ENCODE data around the gene WDR55.
"Not testable (repeated sequence)": the region's sequence is repeated elsewhere in the genome, so short reads cannot be mapped to it uniquely, and the experiment has no call there.

The WDR55 gene

GRCh38 chr5:140637371-140638100, 27.2 kb upstream of the WDR55 start:
- H3K4me3 ChIP-seq (ENCODE audit: low read depth, low read length): no peak overlapping the region
- no peak for DNase-seq (ENCODE audit: low read depth)
- no peak for TF ChIP-seq CTCF (conservative IDR thresholded peaks at IDR 0.05; ENCODE audit: low read depth, low read length)

- not testable (repeated sequence) for DNase-seq (ENCODE audit: low read depth)
- H3K4me3 ChIP-seq (ENCODE audit: low read depth, low read length): peak overlapping the region; percentile 80
Measured at GRCh38 chr5:140638898-140639147, 25.9 kb upstream of the WDR55 start.

- peak; percentile 67 for TF ChIP-seq CTCF (conservative IDR thresholded peaks at IDR 0.05; ENCODE audit: low read depth, low read length)
- H3K4me3 ChIP-seq (ENCODE audit: low read depth, low read length): peak within 1 kb of the TSS; percentile 80
- DNase-seq (ENCODE audit: low read depth): peak; percentile 97
Measured at GRCh38 chr5:140639148-140639981, 25.3 kb upstream of the WDR55 start, which contains the start of gene TMCO6. TSS of gene TMCO6 (plus strand) at chr5:140639451. CDS start at chr5:140639528, 77 bp downstream.

- no peak overlapping the region for H3K4me3 ChIP-seq (ENCODE audit: low read depth, low read length)
- no peak for DNase-seq (ENCODE audit: low read depth)
- no peak for TF ChIP-seq CTCF (conservative IDR thresholded peaks at IDR 0.05; ENCODE audit: low read depth, low read length)
Measured at GRCh38 chr5:140641716-140642115, 23.0 kb upstream of the WDR55 start.

GRCh38 chr5:140642718-140643117, 22.0 kb upstream of the WDR55 start:
- TF ChIP-seq CTCF (conservative IDR thresholded peaks at IDR 0.05; ENCODE audit: low read depth, low read length): no peak
- no peak overlapping the region for H3K4me3 ChIP-seq (ENCODE audit: low read depth, low read length)
- peak; percentile 44 for DNase-seq (ENCODE audit: low read depth)

- DNase-seq (ENCODE audit: low read depth): peak; percentile 21
- H3K4me3 ChIP-seq (ENCODE audit: low read depth, low read length): peak overlapping the region; percentile 81
- no peak for TF ChIP-seq CTCF (conservative IDR thresholded peaks at IDR 0.05; ENCODE audit: low read depth, low read length)
Measured at GRCh38 chr5:140647042-140647419, 17.7 kb upstream of the WDR55 start.

- no peak for DNase-seq (ENCODE audit: low read depth)
- no peak for TF ChIP-seq CTCF (conservative IDR thresholded peaks at IDR 0.05; ENCODE audit: low read depth, low read length)
Measured at GRCh38 chr5:140658870-140659269, 5.8 kb upstream of the WDR55 start.

GRCh38 chr5:140660371-140660770, 4.3 kb upstream of the WDR55 start:
- H3K4me3 ChIP-seq (ENCODE audit: low read depth, low read length); DNase-seq (ENCODE audit: low read depth): not testable (repeated sequence)

More at GRCh38 chr5:140658870-140659269, 5.8 kb upstream of the WDR55 start:
- H3K4me3 ChIP-seq (ENCODE audit: low read depth, low read length): no peak overlapping the region
